Mucosa of rectum (tissue), 2 donors: ENCODE measurements around the gene SAMD4A.

Source experiments
- H3K27ac ChIP-seq, 2 donors: one replicate each; pipeline ENCODE4 v1.7.0; 2013; ENCODE audit warnings: inconsistent platforms in 2 of 2, low read depth in 2 of 2, low read length in 2 of 2
- H3K27me3 ChIP-seq, 2 donors: one replicate each; pipeline ENCODE4 v1.7.0; 2013; ENCODE audit warnings: low read length in 2 of 2; ENCODE audit not compliant: control insufficient read depth in 2 of 2, insufficient read depth in 2 of 2
- H3K36me3 ChIP-seq, 2 donors: one replicate each; pipeline ENCODE4 v1.7.0; 2013; ENCODE audit warnings: low read length in 2 of 2; ENCODE audit not compliant: control insufficient read depth in 2 of 2, insufficient read depth in 2 of 2
- H3K4me1 ChIP-seq, 2 donors: one replicate each; pipeline ENCODE4 v1.7.0; 2013; ENCODE audit warnings: low read length in 2 of 2, mild to moderate bottlenecking in 1 of 2; ENCODE audit not compliant: control insufficient read depth in 2 of 2, insufficient read depth in 2 of 2
- H3K4me3 ChIP-seq, 2 donors: one replicate each; pipeline ENCODE4 v1.7.0; 2013; ENCODE audit warnings: low read length in 2 of 2
- H3K9ac ChIP-seq, 2 donors: one replicate each; pipeline ENCODE4 v1.7.0; 2013; ENCODE audit warnings: low read length in 2 of 2, low read depth in 1 of 2, mild to moderate bottlenecking in 1 of 2
- H3K9me3 ChIP-seq, 2 donors: one replicate each; pipeline ENCODE4 v1.7.0; 2013; ENCODE audit warnings: low read length in 2 of 2; ENCODE audit not compliant: control insufficient read depth in 2 of 2
- donor health status: healthy.
- donor health status: Normal muscosa, but diverticular disease.

SAMD4A gene

DNA sequence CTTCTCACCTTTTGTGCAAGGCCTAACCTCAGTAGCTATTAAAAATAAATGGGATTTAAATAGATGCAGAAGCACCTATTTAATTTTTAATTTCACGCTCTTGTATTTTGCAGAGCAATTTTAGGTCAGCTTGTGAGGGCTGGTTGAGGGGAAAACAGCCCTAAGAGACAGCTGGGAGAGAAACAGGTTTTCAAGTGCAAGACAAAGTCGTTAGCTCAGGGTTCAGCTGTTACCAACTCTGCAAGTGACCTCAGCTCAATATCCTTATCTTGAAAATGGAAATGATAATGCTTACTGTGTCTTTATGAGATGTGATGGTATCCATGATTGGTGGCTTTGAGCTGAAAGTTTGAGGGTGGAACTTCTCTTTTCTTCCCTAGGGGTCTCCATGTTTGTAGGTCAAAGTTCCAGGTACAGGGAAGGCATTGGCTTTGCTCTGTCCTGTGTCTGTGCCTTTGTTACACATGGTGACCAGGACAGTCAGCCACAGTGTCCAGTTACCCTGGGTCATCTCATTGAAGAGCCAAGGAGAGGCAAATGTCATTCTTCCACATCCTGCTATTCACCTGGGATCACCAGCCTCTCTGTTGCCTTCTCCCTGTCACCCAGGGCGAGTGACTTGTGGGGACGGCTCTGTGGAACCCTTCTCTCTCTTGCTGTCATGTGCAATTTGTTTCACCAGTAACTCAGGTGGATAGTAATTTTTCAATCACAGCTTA is 100.3 kb downstream of the SAMD4A start:
- Histone ChIP-seq H3K9me3 (no peaks in the 10 kb centered on the region), H3K27ac (no peak overlapping the region), H3K4me3 (no peak overlapping the region), H3K36me3 (no peaks in the 10 kb centered on the region), H3K4me1 (no peaks in the 10 kb centered on the region), H3K9ac (no peak overlapping the region), H3K27me3 (no peaks in the 10 kb centered on the region)

GRCh38 chr14:54667764-54668163 is 100.8 kb downstream of the SAMD4A start:
- H3K27me3 ChIP-seq = no peaks in the 10 kb centered on the region
- H3K9me3 ChIP-seq = no peaks in the 10 kb centered on the region
- no peak overlapping the region for H3K9ac ChIP-seq
- H3K36me3 ChIP-seq = no peaks in the 10 kb centered on the region
- H3K4me3 ChIP-seq = no peak overlapping the region
- H3K4me1 ChIP-seq = no peaks in the 10 kb centered on the region
- H3K27ac ChIP-seq = no peak overlapping the region

DNA sequence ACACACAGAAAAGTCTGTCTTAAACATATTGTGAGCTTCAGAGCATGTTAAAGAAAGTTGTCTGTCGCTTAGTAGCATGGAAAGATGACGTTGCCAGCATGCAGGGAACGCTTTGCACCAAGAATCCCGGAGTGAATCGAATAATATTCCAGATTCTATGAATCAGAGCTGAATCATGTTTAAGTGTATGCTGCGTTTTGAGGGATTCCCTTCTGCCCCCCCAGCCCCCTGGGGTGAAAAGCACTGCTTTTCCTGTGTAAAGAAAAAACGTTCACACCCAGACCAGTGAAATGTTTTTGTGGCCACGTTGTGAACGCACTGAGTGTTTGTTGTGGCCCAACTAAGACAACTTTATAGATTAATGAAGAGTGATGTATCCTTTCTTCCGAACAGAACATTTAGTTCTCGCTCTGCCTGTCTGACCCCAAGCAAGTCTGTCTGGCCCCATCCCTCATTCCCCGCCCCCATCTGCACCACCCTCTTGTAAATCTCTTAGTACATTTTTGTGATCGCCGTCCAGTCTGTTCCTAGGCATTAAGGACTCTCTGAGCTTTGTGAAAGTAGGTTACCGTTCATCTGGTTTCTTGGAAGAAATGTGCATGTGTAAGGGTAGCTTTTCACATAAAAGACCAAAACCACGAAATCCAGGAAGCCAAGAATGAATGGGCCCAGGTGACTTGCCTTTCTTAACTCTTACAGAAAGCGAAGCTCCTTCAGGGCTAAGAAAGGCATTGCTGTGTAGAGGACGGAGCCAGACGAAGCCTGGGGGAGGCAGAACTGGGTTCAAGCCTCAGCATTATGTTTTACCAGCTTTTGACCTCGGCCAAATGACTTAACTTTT is 103.0 kb downstream of the SAMD4A start:
- Histone ChIP-seq H3K9ac (no peak overlapping the region), H3K4me1 (peaks cover 0 to 7% of the 10 kb centered on the region in 2 donors), H3K36me3 (no peaks in the 10 kb centered on the region), H3K27me3 (no peaks in the 10 kb centered on the region), H3K9me3 (no peaks in the 10 kb centered on the region), H3K4me3 (no peak overlapping the region), H3K27ac (no peak overlapping the region)

GRCh38 chr14:54671537-54671936 is 104.6 kb downstream of the SAMD4A start:
- Histone ChIP-seq H3K9me3 (no peaks in the 10 kb centered on the region), H3K27ac (no peak overlapping the region), H3K4me1 (peaks cover 0 to 7% of the 10 kb centered on the region in 2 donors), H3K36me3 (no peaks in the 10 kb centered on the region), H3K9ac (no peak overlapping the region), H3K4me3 (no peak overlapping the region), H3K27me3 (no peaks in the 10 kb centered on the region)

DNA sequence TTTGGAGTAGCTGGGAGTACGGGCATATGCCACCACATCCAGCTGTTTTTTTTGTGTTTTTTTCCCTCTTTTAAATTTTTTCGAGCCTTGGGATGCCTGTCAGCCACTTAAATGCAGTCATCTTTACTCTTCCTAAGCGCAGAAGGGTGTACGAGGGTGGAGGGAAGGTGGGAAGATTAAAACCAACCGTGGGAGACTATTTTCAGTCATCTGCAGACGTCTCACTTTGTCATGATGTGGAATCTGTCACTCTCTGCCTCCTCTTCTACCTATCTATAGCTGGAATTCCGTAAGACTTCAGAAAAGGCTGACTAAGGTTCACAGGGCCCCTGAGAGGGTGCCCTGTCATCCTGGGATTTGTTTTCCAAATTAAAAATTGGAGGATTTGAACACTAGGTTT is 105.3 kb downstream of the SAMD4A start:
- H3K27ac ChIP-seq = no peak overlapping the region
- no peaks in the 10 kb centered on the region for H3K9me3 ChIP-seq
- H3K4me1 ChIP-seq = peaks cover 0 to 11% of the 10 kb centered on the region in 2 donors
- H3K9ac ChIP-seq = no peak overlapping the region
- H3K27me3 ChIP-seq = no peaks in the 10 kb centered on the region
- no peak overlapping the region for H3K4me3 ChIP-seq
- H3K36me3 ChIP-seq = no peaks in the 10 kb centered on the region

DNA sequence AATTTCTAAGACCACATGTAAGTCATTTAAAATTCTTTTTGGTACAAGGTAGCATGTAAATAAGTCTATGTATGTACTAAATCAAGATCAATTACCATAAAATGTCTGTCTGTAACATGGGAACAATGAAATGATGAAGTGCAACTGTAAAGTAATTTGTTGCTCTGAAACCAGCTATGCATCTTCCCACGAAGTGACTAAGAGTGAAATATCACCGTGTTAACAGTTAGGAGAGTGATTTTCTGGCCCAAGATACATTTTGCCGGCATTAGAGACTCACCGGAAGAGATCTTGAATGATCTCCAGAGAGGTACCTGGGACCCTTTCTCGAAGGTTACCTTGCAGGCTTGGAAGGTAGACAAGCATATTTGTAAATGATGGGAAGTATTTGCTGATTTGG is 105.8 kb downstream of the SAMD4A start:
- Histone ChIP-seq H3K9me3 (no peaks in the 10 kb centered on the region), H3K27me3 (no peaks in the 10 kb centered on the region), H3K9ac (no peak overlapping the region), H3K27ac (peak overlapping the region in 1 of 2 donors; percentile 75), H3K4me1 (peaks cover 0 to 11% of the 10 kb centered on the region in 2 donors), H3K36me3 (no peaks in the 10 kb centered on the region), H3K4me3 (no peak overlapping the region)

DNA sequence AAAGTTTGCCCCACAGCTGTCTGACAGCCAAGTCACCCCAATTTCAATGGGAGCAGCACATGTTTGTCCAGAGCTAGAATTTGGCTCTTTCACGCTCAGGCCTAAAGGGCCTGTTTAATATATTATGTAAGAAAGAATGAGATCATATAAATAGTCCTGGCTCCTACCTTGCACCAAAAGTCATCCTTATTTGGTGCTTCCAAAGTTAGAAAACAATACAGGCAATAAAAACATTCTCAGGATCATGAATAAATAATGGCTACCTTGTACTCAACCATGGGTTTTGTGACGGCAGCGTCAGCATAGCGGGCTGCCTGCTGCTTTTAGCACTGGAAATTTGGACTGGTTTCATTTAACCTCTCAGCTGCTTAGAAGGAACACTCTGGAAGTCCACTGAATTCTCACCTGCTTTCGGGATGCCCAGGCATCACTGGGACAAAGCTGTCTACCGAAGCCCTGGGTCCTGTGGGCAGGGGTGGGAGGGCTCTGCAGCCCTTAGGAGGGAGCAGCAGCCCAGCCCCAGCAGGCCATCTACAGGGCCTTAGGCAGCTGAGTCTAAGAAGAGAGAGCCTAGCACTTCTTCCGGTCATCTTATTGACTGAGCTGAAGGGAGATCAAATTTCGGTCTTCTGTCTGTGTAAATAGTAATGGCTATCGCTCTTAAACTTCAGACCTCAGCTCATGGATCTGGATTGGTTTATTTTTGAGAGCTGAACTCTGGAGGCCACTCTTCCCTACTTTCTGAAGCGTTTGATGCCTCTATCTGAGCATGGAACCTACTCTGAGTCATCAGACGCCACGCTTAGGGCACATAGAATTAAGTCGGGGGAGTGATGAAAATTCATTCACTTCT is 106.5 kb downstream of the SAMD4A start:
- no peak overlapping the region for H3K9ac ChIP-seq
- peaks cover 0 to 11% of the 10 kb centered on the region in 2 donors for H3K4me1 ChIP-seq
- H3K9me3 ChIP-seq = no peaks in the 10 kb centered on the region
- H3K27me3 ChIP-seq = no peaks in the 10 kb centered on the region
- H3K27ac ChIP-seq = peak overlapping the region; percentile 53 to 75
- no peaks in the 10 kb centered on the region for H3K36me3 ChIP-seq
- H3K4me3 ChIP-seq = no peak overlapping the region

DNA sequence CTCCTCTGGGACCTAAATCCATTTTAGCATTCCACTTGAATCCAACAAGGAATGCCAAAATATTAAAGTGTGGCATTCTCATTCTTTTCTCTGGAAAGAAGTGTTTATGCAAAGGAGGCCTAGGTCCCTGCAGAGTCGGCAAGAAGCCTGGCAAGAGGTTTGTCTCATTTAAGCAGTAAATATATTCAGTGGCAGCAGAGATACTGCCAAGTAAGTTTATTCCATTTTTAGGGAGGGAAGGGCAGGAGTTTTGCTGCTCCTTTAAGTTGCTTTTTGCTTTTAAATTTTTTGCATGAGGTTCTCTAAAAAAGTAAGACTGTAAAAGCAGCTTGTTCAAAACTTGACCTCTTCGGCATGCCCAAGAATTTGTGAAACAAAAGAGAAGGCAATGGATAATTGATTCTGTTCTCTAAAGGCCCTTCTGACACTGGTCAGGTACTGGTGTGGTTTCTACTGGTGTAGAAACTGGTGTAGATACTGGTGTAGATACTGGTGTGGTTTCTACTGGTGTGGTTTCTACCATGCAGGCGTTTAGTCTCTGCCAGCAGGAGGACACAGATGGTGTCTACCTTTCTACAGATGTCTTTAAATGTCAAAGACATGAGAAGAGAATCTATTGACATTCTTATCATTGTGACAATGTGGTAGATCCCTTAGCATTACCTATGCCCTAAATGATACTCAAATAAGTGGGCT is 107.3 kb downstream of the SAMD4A start:
- H3K4me1 ChIP-seq = peaks cover 0 to 11% of the 10 kb centered on the region in 2 donors
- peak overlapping the region; percentile 53 to 75 for H3K27ac ChIP-seq
- H3K27me3 ChIP-seq = no peaks in the 10 kb centered on the region
- no peak overlapping the region for H3K9ac ChIP-seq
- H3K4me3 ChIP-seq = no peak overlapping the region
- H3K36me3 ChIP-seq = no peaks in the 10 kb centered on the region
- no peaks in the 10 kb centered on the region for H3K9me3 ChIP-seq

DNA sequence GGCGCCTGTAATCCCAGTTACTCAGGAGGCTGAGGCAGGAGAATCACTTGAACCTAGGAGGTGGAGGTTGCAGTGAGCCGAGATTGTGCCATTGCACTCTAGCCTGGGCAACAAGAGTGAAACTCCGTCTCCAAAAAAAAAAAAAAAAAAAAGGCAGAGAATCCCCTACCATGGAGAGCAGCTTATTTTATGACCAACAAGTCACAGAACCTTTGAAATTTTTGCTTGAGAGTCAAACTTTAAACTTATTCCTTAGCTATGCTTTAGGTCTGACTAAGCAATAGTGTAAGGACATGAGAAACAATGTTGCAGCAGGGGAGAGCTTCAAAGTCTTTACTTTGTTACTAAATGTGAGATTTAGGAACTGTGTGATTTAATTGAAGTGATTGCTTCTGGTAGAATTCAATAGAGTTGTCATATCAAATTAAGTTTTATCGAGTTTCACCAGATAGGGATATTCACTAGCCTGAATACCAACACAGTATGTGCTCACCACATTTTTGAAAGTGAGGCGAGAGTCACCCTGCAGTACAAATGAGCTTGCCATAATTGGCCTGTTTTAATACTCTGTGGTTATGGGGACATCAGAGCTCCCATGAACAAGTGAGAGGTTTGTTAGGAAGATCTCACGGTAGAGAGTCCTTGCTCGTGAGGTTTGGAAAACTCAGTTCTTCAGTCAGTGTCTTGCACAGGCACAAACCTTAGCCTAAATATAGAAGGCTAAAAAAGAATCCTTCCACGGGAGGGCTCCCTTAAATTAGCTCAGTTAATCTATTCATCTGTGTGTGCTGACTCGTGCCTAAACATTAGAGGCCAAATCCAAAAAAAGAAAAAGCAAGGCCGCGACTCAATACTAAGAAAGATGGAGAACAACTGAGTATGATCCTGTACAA is 108.6 kb downstream of the SAMD4A start:
- Histone ChIP-seq H3K9ac (no peak overlapping the region), H3K9me3 (no peaks in the 10 kb centered on the region), H3K27ac (no peak overlapping the region), H3K27me3 (no peaks in the 10 kb centered on the region), H3K4me1 (peaks cover 0 to 11% of the 10 kb centered on the region in 2 donors), H3K4me3 (no peak overlapping the region), H3K36me3 (no peaks in the 10 kb centered on the region)
